Hepatocyte (in vitro differentiated cells): ENCODE data around the gene TMEM117.

Experiments used
- EZH2 ChIP-seq: fragments of 200-600 bp; sonication (generic); IDR thresholded peaks from 2 replicates; pipeline ENCODE4 v1.6.1; 2016; ENCODE audit warnings: antibody characterized with exemption, mild to moderate bottlenecking, borderline replicate concordance
- EZH2phosphoT487 ChIP-seq: fragments of 200-600 bp; sonication (generic); IDR thresholded peaks from one replicate; pipeline ENCODE4 v1.6.1; 2018; ENCODE audit warnings: antibody characterized with exemption, mild to moderate bottlenecking, low read depth, moderate library complexity; ENCODE audit not compliant: unreplicated experiment, severe bottlenecking
- TF ChIP-seq, protein P1 (sequence below): fragments of 200-600 bp; sonication (generic); IDR thresholded peaks from 2 replicates; pipeline ENCODE4 v1.5.1; 2016; ENCODE audit warnings: antibody characterized with exemption, mild to moderate bottlenecking; ENCODE audit not compliant: poor library complexity

DNA sequence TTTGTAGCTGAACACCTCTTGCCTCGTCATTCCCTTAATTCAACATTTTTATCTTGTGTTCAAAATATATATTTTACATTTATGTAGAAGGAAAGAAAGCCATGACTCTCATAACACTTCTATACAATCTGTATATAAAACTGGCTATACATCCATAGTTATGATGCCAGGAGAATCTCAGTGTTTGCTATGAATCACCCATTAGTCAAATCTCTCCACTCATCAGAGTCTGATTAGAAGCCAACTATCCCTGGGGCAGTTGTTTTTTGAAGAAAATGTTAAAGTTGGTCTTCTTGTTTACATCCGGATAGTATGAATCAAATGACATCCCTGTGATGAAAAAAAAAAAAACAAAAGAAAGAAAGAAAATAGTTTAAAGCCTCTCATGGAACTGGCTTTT is 536.4 kb downstream of the TMEM117 start:
- TF ChIP-seq, protein P1, sequence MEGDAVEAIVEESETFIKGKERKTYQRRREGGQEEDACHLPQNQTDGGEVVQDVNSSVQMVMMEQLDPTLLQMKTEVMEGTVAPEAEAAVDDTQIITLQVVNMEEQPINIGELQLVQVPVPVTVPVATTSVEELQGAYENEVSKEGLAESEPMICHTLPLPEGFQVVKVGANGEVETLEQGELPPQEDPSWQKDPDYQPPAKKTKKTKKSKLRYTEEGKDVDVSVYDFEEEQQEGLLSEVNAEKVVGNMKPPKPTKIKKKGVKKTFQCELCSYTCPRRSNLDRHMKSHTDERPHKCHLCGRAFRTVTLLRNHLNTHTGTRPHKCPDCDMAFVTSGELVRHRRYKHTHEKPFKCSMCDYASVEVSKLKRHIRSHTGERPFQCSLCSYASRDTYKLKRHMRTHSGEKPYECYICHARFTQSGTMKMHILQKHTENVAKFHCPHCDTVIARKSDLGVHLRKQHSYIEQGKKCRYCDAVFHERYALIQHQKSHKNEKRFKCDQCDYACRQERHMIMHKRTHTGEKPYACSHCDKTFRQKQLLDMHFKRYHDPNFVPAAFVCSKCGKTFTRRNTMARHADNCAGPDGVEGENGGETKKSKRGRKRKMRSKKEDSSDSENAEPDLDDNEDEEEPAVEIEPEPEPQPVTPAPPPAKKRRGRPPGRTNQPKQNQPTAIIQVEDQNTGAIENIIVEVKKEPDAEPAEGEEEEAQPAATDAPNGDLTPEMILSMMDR: no peak
- no peak for TF ChIP-seq EZH2phosphoT487
- TF ChIP-seq EZH2: no peak
